Lower leg skin (tissue), 3 donors: ENCODE results near the gene MYPN.

ENCODE experiments used
- CTCF ChIP-seq, 3 donors: fragments of 450-650 bp; IDR thresholded peaks; one replicate each; pipeline ENCODE4 v1.5.1; 2016; ENCODE audit warnings: antibody characterized with exemption in 3 of 3, mild to moderate bottlenecking in 3 of 3, moderate library complexity in 2 of 3
- POLR2A ChIP-seq, 2 donors: fragments of 450-650 bp; IDR thresholded peaks; one replicate each; pipeline ENCODE4 v1.6.1; 2016 to 2017; ENCODE audit warnings: antibody characterized with exemption in 2 of 2, mild to moderate bottlenecking in 1 of 2, moderate library complexity in 1 of 2

GRCh38 chr10:68192113-68192512 lies 82.8 kb downstream of the MYPN start:
- TF ChIP-seq CTCF (IDR thresholded peaks at IDR 0.05) (no peak), POLR2A (IDR thresholded peaks at IDR 0.05) (no peak)
